Epithelial cell of esophagus (primary cell): ENCODE measurements around the gene PFKFB1.

ENCODE experiments used
- DNase-seq: peaks from one replicate; pipeline ENCODE4 v3.0.0; 2010; ENCODE audit warnings: low read depth
- H3K4me3 ChIP-seq: 2 replicates; pipeline ENCODE4 v1.5.1; 2011; ENCODE audit warnings: mild to moderate bottlenecking, low read length, control low read depth
- TF ChIP-seq, protein P1 (sequence below): IDR thresholded peaks from 2 replicates; pipeline ENCODE4 v1.5.1; 2011; ENCODE audit warnings: low read depth, mild to moderate bottlenecking, low read length, control low read depth, inconsistent platforms; ENCODE audit not compliant: insufficient read depth; ENCODE audit errors: missing control alignments

The PFKFB1 gene

DNA sequence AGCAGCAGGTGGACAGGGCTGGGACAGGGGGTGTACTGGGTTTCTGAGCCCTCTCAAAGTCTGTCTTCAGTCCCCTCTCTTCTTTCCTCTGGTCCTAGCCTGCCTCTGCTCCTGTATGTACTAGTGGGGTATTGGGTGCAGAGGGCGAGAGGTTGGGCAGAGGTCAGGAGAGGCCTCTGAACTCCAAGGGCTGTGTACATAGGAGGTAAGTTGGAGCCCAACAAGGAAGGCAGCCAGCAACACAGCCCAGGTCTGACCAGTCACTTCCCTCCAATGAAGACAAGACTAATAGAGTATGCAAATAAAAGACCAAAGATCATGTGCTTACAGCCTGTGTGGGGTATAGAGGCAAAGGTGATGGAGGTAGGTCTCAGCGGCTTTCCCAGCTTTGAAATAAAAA lies at the start of gene PFKFB1:
TSS of gene PFKFB1 (minus strand) at position 90 of the 400 bp plus-strand sequence. CDS start 181 bp downstream, outside the sequence.
- DNase-seq = no peak
- TF ChIP-seq, protein P1, sequence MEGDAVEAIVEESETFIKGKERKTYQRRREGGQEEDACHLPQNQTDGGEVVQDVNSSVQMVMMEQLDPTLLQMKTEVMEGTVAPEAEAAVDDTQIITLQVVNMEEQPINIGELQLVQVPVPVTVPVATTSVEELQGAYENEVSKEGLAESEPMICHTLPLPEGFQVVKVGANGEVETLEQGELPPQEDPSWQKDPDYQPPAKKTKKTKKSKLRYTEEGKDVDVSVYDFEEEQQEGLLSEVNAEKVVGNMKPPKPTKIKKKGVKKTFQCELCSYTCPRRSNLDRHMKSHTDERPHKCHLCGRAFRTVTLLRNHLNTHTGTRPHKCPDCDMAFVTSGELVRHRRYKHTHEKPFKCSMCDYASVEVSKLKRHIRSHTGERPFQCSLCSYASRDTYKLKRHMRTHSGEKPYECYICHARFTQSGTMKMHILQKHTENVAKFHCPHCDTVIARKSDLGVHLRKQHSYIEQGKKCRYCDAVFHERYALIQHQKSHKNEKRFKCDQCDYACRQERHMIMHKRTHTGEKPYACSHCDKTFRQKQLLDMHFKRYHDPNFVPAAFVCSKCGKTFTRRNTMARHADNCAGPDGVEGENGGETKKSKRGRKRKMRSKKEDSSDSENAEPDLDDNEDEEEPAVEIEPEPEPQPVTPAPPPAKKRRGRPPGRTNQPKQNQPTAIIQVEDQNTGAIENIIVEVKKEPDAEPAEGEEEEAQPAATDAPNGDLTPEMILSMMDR = no peak

DNA sequence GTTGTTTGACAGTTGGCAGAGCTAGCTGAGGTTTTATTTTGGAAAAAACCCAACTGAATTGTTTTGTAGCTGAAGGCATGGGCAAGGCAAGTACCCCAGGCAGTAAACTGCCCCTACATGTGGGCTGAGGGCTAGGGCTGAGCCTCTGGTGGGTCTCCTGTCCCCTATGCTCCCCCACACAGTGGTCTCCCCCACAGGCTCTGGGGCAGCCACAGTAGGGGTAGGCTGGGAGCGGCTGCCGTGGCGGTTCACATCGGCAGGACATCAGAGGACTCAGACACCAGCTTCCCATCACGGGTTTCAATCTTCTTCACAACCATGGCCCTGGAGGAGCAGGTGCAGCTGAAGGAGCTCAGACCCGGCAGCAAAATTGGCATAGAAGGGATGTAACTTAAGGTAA lies 47.5 kb upstream of the PFKFB1 start:
- H3K4me3 ChIP-seq = no peak overlapping the region
- TF ChIP-seq, protein P1 = no peak
- no peak for DNase-seq

More for the DNA sequence above, at the start of gene PFKFB1:
- no peak within 1 kb of the TSS for H3K4me3 ChIP-seq

DNA sequence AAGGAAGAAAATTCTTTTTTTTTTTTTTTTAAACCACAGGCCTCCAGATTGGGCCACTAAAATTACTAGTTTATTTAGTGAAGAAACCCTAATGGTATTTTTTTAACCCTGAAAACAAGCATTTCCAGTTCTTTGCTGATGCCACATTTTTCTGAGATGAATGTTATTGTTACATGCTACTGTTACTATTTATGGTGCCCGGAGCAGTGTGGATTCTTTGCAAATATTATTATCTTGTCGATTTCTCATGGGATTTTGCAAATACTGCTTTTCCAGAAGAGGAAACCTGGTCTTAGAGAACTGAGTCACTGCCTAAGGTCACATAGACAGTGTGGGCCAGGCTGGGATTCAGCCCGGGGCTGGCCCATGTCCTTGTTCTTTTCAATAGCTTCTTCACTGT lies 45.5 kb upstream of the PFKFB1 start:
- TF ChIP-seq, protein P1 = no peak
- DNase-seq = peak; percentile 32
- no peak overlapping the region for H3K4me3 ChIP-seq

DNA sequence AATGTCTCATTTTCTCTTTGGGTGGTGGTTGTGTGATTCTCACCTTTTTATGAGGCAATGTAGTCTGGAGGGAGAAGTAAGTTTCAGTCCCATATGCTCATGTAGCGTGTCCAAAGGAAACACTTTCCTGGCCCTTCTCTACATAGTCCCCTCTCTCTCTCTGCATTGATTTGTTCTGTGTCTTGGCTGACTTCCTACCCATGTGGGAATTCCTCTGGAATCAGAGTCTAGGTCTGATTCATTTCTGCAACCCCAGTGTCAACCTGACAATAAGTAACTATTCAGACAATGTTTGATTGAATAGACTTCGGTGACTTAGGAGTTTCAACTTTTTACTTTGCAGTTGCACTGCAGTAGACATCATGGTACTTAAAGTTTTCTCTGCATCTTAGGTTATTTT lies 39.4 kb upstream of the PFKFB1 start:
- H3K4me3 ChIP-seq = no peak overlapping the region
- TF ChIP-seq, protein P1 = no peak
- DNase-seq = no peak

DNA sequence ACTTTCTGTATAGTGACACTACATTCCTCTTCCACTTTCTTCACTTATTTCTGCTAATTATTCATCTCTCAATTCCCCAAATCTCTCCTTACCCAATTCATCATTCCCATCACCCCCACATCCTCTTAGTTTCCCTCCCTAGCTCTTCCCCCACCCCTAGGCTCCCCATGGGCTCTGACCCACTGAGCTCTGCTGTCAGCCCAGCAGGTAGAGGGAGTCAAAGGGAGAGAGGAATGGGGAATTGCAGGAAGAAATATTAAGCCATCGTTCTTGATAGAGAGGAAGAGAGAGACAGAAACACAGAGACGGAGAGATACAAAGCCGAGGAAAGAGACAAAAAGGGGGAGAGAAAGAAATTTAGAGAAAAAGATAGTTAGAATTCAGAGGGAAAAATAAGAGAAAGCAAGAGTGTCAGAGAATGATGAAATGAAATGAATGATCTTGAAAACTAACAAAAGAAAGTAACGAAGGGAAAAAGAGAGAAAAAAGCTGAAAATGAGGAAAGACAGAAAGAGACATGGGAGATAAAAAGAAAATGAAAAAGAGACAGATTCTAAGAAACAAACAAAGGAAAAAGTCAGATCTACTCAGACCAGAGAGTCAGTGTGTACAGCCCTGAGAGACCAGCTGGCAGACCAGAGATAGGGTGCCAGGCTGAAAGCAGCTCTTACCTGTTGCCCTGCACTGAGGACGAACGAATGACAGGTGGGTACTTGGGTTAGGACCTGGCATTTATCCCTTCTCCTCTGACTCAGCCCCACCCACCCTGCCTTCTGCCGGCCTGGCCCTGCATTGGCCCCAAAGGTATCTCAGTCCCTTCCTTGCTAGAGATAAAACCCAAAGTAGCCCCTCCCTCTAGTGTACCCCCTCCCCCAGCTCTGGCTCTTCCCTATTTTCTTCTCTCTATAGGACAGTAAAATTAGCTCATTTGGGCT lies 36.5 kb upstream of the PFKFB1 start, which contains the start of gene ALAS2:
TSS of gene ALAS2 (minus strand) at position 707 of the 935 bp plus-strand sequence. CDS start 4,977 bp downstream, outside the sequence.
- DNase-seq = no peak
- no peak within 1 kb of the TSS for H3K4me3 ChIP-seq

DNA sequence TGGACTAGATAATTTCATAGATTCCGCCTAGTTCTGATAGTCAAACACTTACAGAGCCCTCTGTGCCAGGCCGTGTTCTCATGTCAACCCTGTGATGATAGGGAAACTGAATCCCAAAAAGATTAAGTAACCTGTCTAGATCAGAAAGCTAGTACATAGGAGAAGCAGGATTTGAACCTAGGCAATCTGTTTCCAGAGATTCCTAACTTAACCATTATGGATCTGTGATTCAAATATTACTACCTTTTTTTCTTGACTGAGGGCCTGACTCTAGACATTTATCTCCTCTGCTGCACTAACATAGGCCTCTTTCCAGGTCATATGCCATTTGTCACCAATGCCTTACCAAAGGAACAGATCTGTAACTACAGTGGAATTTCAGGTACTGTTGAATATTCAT lies 35.3 kb upstream of the PFKFB1 start:
- TF ChIP-seq, protein P1 = no peak
- no peak for DNase-seq

More for the DNA sequence above, 36.5 kb upstream of the PFKFB1 start, which contains the start of gene ALAS2:
- TF ChIP-seq, protein P1 = no peak

More for the DNA sequence above, 35.3 kb upstream of the PFKFB1 start:
- H3K4me3 ChIP-seq = no peak overlapping the region
